GM21576 (cell line): ENCODE data around the gene SBNO2.

ENCODE experiments used
- ATAC-seq: cut with Tn5 transposase; IDR thresholded peaks from one replicate; pipeline ENCODE4 v1.9.1; 2021; ENCODE audit warnings: mild to moderate bottlenecking, moderate library complexity; ENCODE audit not compliant: unreplicated experiment

The SBNO2 gene

GRCh38 chr19:1076951-1077350, 97.1 kb downstream of the SBNO2 start:
- ATAC-seq: no peak

- ATAC-seq: no peak
These were observed 98.1 kb downstream of the SBNO2 start for GRCh38 chr19:1076046-1076386.

GRCh38 chr19:1074544-1075283, 99.4 kb downstream of the SBNO2 start:
- peak; percentile 43 for ATAC-seq

- ATAC-seq: no peak
These were observed 100.0 kb downstream of the SBNO2 start for GRCh38 chr19:1073956-1074517.

GRCh38 chr19:1073063-1073955, 100.8 kb downstream of the SBNO2 start:
- no peak for ATAC-seq

GRCh38 chr19:1072371-1073015, 101.6 kb downstream of the SBNO2 start:
- no peak for ATAC-seq

- no peak for ATAC-seq
These were observed 102.9 kb downstream of the SBNO2 start for GRCh38 chr19:1070931-1071791.

- ATAC-seq: no peak
These were observed 103.5 kb downstream of the SBNO2 start for GRCh38 chr19:1070576-1070930.

GRCh38 chr19:1069009-1069779, 104.9 kb downstream of the SBNO2 start:
- ATAC-seq: no peak

- ATAC-seq: no peak
These were observed 105.8 kb downstream of the SBNO2 start for GRCh38 chr19:1068009-1069001.

GRCh38 chr19:1067341-1067957, 106.6 kb downstream of the SBNO2 start:
- peak; percentile 12 for ATAC-seq

GRCh38 chr19:1066748-1067340, 107.2 kb downstream of the SBNO2 start, which contains the start of gene ARHGAP45:
ARHGAP45 (plus strand) TSS chr19:1067167; CDS start chr19:1067406, 239 bp downstream.
- ATAC-seq: peak; percentile 38

- no peak for ATAC-seq
These were observed 107.8 kb downstream of the SBNO2 start for GRCh38 chr19:1066251-1066747.

GRCh38 chr19:1065606-1066109, 108.4 kb downstream of the SBNO2 start:
- ATAC-seq: no peak

- no peak for ATAC-seq
These were observed 109.1 kb downstream of the SBNO2 start for GRCh38 chr19:1064661-1065605.
